Skeletal muscle cell (primary cell): ENCODE results near the gene S1PR1.

Experiments
- DNase-seq: peaks from one replicate; pipeline ENCODE4 v3.0.0-alpha.2; 2010; ENCODE audit warnings: low read depth
- H3K4me3 ChIP-seq: 2 replicates; pipeline ENCODE4 v1.5.1; 2011; ENCODE audit warnings: low read depth, mild to moderate bottlenecking, control low read depth, low read length, moderate library complexity

S1PR1 gene

GRCh38 chr1:101267082-101267481 is 30.3 kb downstream of the S1PR1 start:
- DNase-seq, result no peak
- no peak overlapping the region for H3K4me3 ChIP-seq

GRCh38 chr1:101268893-101269292 is 32.1 kb downstream of the S1PR1 start:
- H3K4me3 ChIP-seq, result no peak overlapping the region
- no peak for DNase-seq

GRCh38 chr1:101275672-101276071 is 38.9 kb downstream of the S1PR1 start:
- no peak for DNase-seq
- no peak overlapping the region for H3K4me3 ChIP-seq

- no peak overlapping the region for H3K4me3 ChIP-seq
Observed at GRCh38 chr1:101276818-101277217, 40.0 kb downstream of the S1PR1 start.

GRCh38 chr1:101278238-101278637 is 41.4 kb downstream of the S1PR1 start:
- H3K4me3 ChIP-seq, result no peak overlapping the region
- no peak for DNase-seq

More at GRCh38 chr1:101276818-101277217, 40.0 kb downstream of the S1PR1 start:
- no peak for DNase-seq

- DNase-seq, result no peak
- no peak overlapping the region for H3K4me3 ChIP-seq
Observed at GRCh38 chr1:101278845-101279244, 42.0 kb downstream of the S1PR1 start.

- DNase-seq, result no peak
- no peak overlapping the region for H3K4me3 ChIP-seq
Observed at GRCh38 chr1:101280049-101280592, 43.3 kb downstream of the S1PR1 start.

- H3K4me3 ChIP-seq, result no peak overlapping the region
- no peak for DNase-seq
Observed at GRCh38 chr1:101280942-101281654, 44.3 kb downstream of the S1PR1 start.

GRCh38 chr1:101281751-101282150 is 44.9 kb downstream of the S1PR1 start:
- DNase-seq, result no peak
- no peak overlapping the region for H3K4me3 ChIP-seq

GRCh38 chr1:101282314-101283038 is 45.7 kb downstream of the S1PR1 start:
- peak; percentile 74 for DNase-seq
- H3K4me3 ChIP-seq, result no peak overlapping the region

- DNase-seq, result no peak
- no peak overlapping the region for H3K4me3 ChIP-seq
Observed at GRCh38 chr1:101283443-101283842, 46.6 kb downstream of the S1PR1 start.

- no peak overlapping the region for H3K4me3 ChIP-seq
- DNase-seq, result no peak
Observed at GRCh38 chr1:101284021-101284420, 47.2 kb downstream of the S1PR1 start.

GRCh38 chr1:101284622-101285218 is 47.9 kb downstream of the S1PR1 start:
- no peak overlapping the region for H3K4me3 ChIP-seq
- DNase-seq, result no peak

GRCh38 chr1:101285922-101286570 is 49.2 kb downstream of the S1PR1 start:
- H3K4me3 ChIP-seq, result no peak overlapping the region
- no peak for DNase-seq

- no peak overlapping the region for H3K4me3 ChIP-seq
Observed at GRCh38 chr1:101288491-101288944, 51.7 kb downstream of the S1PR1 start.

GRCh38 chr1:101290119-101290921 is 53.5 kb downstream of the S1PR1 start:
- no peak overlapping the region for H3K4me3 ChIP-seq
- no peak for DNase-seq

More at GRCh38 chr1:101288491-101288944, 51.7 kb downstream of the S1PR1 start:
- DNase-seq, result peak; percentile 56
